Heart right ventricle (tissue), 16 donors: ENCODE data around the gene HMGN1. TPM values are rescaled to one million over a fixed set of nuclear protein-coding genes. Genes with fewer than 3 reads are reported as not detected.

Experiments used
- ATAC-seq, 8 donors: fragments of 200-7000 bp; cut with Tn5 transposase; one replicate each; pipeline ENCODE4 v1.9.1; 2020; ENCODE audit warnings: mild to moderate bottlenecking in 8 of 8, moderate library complexity in 8 of 8, moderate number of reproducible peaks in 1 of 8
- DNase-seq, 2 donors: peaks; one replicate each; pipeline ENCODE4 v3.0.0-alpha.2; 2020
- H3K27ac ChIP-seq, 10 donors: fragments of 200-600 bp; sonication (generic) in 2 of 10; one replicate each; pipeline versions ENCODE4 v1.5.0 to v1.8.0; 2020 to 2022; ENCODE audit warnings: mild to moderate bottlenecking in 3 of 10
- H3K27me3 ChIP-seq, 7 donors: fragments of 200-600 bp; one replicate each; pipeline ENCODE4 v1.8.0; 2021 to 2022; ENCODE audit warnings: mild to moderate bottlenecking in 2 of 7
- H3K36me3 ChIP-seq, 9 donors: fragments of 200-600 bp; sonication (generic) in 1 of 9; one replicate each; pipeline versions ENCODE4 v1.5.0 to v1.8.0; 2020 to 2022; ENCODE audit warnings: mild to moderate bottlenecking in 2 of 9
- H3K4me1 ChIP-seq, 9 donors: fragments of 200-600 bp; sonication (generic) in 1 of 9; one replicate each; pipeline versions ENCODE4 v1.5.0 to v1.8.0; 2020 to 2022; ENCODE audit warnings: mild to moderate bottlenecking in 4 of 9
- H3K4me3 ChIP-seq, 10 donors: fragments of 200-600 bp; sonication (generic) in 2 of 10; one replicate each; pipeline versions ENCODE4 v1.5.0 to v1.8.0; 2020 to 2022; ENCODE audit warnings: mild to moderate bottlenecking in 7 of 10, moderate library complexity in 2 of 10
- H3K9me3 ChIP-seq, 11 donors: fragments of 200-600 bp in 10 of 11; sonication (generic) in 2 of 11; one replicate each; pipeline versions ENCODE4 v1.5.0 to v1.8.0; 2013 to 2022; ENCODE audit warnings: mild to moderate bottlenecking in 2 of 11, control low read depth in 1 of 11, moderate library complexity in 1 of 11
- CTCF ChIP-seq, 9 donors: fragments of 200-600 bp; sonication (generic) in 2 of 9; IDR thresholded peaks; one replicate each; pipeline versions ENCODE4 v1.5.0 to v1.8.0; 2021 to 2022; ENCODE audit warnings: antibody characterized with exemption in 9 of 9, mild to moderate bottlenecking in 5 of 9, moderate library complexity in 1 of 9
- WGBS, 2 donors: extraction: QIAGEN DNeasy Blood & Tissue Kit; methylation state at CpG; one replicate each; pipeline ENCODE4 v1.1.7; 2013; ENCODE audit warnings: inconsistent platforms in 1 of 2; 5-methylcytosine and 5-hydroxymethylcytosine counted together
- intact Hi-C, 10 donors: fragments of 100-400 bp; cut with DNase I; formaldehyde crosslinking; loops; one replicate each; pipeline versions ENCODE4 v1.11.1 to v1.14.2; 2022
- polyA plus RNA-seq, 2 donors: library from polyadenylated mRNA; stranded (reverse); fragments of 200-250 nt; gene quantifications; one replicate each; pipeline ENCODE4 v1.2.3, GENCODE V29; 2013
- total RNA-seq, 10 donors: library from RNA; stranded (reverse); fragmentation: NEBNext Ultra II Directional in 3 of 10; extraction: Animal tissue kit (Norgen Biotek cat#: 25700) in 3 of 10; gene quantifications; one replicate each; pipeline versions ENCODE4 v1.2.1 to v1.2.4, GENCODE V29; 2021 to 2023
- donor health status: Arrhythmogenic right ventricular cardiomyopathy.
- donor health status: ischemic (EF 13 %, LVEDD 7.1; RV severe dilation, severe dysfunction).
- donor health status: healthy with polysubstance abuse.
- donor health status: DM: no; HTN: yes; CAD: no.
- donor health status: DM: no; HTN: no; CAD: no.
- donor health status: ischemic (EF 25% LVEDD 6.9; RV normal size, moderate dysfunction).
- donor health status: ischemic (EF 25% LVEDD 5.7; RV mildly dilated, moderate dysfunction).
- donor health status: healthy.
- donor health status: DM: yes; HTN: yes; CAD: no.
- donor health status: Ischemic cardiomyopathy.
- donor health status: ischemic (EF 35%, LVEDD 5.7; RV mildly dilated, moderate dysfunction).
- donor health status: nonischemic (EF 11% LVEDD 7.7; RV severe dilation, severe dysfunction).
- donor health status: DM: yes; HTN: yes; CAD: no.
- donor health status: PGD.
- donor health status: ischemic (EF 29% LVEDD 5.4; RV normal size, mild dysfunction).
- donor health status: nonischemic (EF 23%, LVEDD 6.1; RV moderate dilation, normal function).

HMGN1 gene
- total and polyA plus RNA-seq, 12 donors, result 46.2 to 79.0 (median 59.3) TPM

- TF ChIP-seq CTCF (IDR thresholded peaks at IDR 0.05), result no peak
Measured at GRCh38 chr21:39296891-39297290, 52.0 kb downstream of the HMGN1 start.

More at GRCh38 chr21:39296891-39297290, 52.0 kb downstream of the HMGN1 start:
- no peak for ATAC-seq
- intact Hi-C loops, result no loop called here
- peaks cover 0 to 97% (median 47%) of the 10 kb centered on the region in 9 donors for H3K36me3 ChIP-seq
- peaks cover 0 to 17% (median 5%) of the 10 kb centered on the region in 9 donors for H3K4me1 ChIP-seq
- peaks cover 0 to 22% (median 6%) of the 10 kb centered on the region in 11 donors for H3K9me3 ChIP-seq
- H3K27ac ChIP-seq, result no peak overlapping the region
- 89 to 90% methylated on average over 2 of the region's 2 CpGs for WGBS, 2 donors
- H3K27me3 ChIP-seq, result no peaks in the 10 kb centered on the region
- H3K4me3 ChIP-seq, result no peak overlapping the region
- DNase-seq, result no peak

Other genes with a start within 250 kb of the HMGN1 start
- gene PSMG1, start 165.6 kb downstream of the HMGN1 start, total RNA-seq, result 10 to 100 TPM; 14.8 to 29.3 (median 23.0) TPM
- gene PSMG1, start 165.6 kb downstream of the HMGN1 start, polyA plus RNA-seq, result 10 to 100 TPM; 29.0 to 29.4 TPM
- gene BRWD1, start 35.5 kb downstream of the HMGN1 start, total RNA-seq, result 10 to 100 TPM; 30.2 to 38.8 (median 34.6) TPM
- 10 to 100 TPM in 1 of 2 donors, 1 to 10 TPM in 1; 8.5 to 12.7 TPM for gene BRWD1, start 35.5 kb downstream of the HMGN1 start, polyA plus RNA-seq
- gene LCA5L, start 96.7 kb upstream of the HMGN1 start, total RNA-seq, result 1 to 10 TPM in 3 of 10 donors, under 1 TPM in 7; 0.21 to 2.1 (median 0.78) TPM
- under 1 TPM; 0.58 to 0.95 TPM for gene LCA5L, start 96.7 kb upstream of the HMGN1 start, polyA plus RNA-seq
- gene SH3BGR, start 102.9 kb upstream of the HMGN1 start, total RNA-seq, result 100 to 1,000 TPM in 8 of 10 donors, 10 to 100 TPM in 2; 89.3 to 223 (median 144) TPM
- gene SH3BGR, start 102.9 kb upstream of the HMGN1 start, polyA plus RNA-seq, result 100 to 1,000 TPM in 1 of 2 donors, 10 to 100 TPM in 1; 87.8 to 243 TPM